ENCODE results near the gene AURKA.
"Not testable (repeated sequence)": the region's sequence is repeated elsewhere in the genome, so short reads cannot be mapped to it uniquely, and the experiment has no call there.

Gene AURKA

GRCh38 chr20:56391596-56392131, 351 bp downstream of the AURKA start:
- DNase-seq (ENCODE audit: low read depth in 3 of 3): no peak

DNA sequence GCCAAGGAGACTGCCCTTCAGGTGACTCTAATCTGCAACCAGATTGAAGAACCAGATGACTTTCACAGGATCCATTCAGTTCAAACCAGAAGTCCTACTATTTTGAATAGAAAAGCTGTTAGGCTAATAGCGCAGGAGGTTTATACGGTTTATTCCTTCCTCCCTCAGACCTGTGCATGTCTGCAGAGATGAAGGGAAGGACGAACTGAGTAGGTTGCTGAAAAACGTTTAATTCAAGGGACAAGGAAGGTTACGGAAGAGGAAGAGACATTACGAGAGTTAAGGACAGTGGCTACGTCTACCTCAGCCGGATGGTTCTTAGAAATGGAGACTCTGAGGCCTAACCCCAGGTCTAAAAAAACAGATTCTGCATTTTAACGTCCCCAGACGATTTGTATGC, 978 bp downstream of the AURKA start:
- no peak for DNase-seq (ENCODE audit: low read depth in 3 of 3)

DNA sequence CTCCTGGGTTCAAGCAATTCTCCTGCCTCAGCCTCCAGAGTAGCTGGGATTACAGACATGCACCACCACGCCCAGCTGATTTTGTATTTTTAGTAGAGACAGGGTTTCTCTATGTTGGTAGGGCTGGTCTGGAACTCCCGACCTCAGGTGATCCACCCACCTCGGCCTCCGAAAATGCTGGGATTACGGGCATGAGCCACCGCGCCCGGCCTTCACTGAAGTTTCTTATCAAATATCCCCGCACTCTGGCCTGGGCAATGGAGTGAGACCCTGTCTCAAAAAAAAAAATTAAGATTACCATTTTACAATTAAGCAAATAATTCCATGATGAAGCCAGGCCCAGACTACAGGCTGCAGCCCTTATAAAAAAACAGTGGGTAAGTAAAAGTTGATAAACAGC, 1.6 kb downstream of the AURKA start:
- DNase-seq (ENCODE audit: low read depth in 3 of 3): not testable (repeated sequence)

GRCh38 chr20:56389807-56390206, 2.2 kb downstream of the AURKA start:
- DNase-seq (ENCODE audit: low read depth in 3 of 3): no peak

DNA sequence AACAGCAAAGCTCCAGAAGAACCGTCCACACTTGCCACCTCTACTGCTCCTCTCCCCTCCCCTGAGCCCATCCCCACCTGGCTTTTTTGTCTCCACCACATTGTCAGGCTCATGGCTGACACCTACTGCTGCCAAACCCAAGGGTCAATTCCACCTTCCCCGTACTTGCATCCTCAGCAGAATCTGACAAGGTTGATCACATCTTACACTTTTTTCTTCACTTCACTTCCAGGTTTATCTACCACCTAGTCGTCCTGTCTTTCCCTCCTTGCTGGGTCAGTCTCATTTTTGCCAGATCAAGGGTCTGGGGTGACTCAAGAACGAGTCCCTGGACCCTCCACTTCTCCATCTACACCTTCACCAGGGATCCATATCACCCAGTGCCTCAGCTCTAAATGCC, 3.1 kb downstream of the AURKA start:
- no peak for DNase-seq (ENCODE audit: low read depth in 3 of 3)

- no peak for DNase-seq (ENCODE audit: low read depth in 3 of 3)
Observed at GRCh38 chr20:56386219-56386618, 5.8 kb downstream of the AURKA start.

DNA sequence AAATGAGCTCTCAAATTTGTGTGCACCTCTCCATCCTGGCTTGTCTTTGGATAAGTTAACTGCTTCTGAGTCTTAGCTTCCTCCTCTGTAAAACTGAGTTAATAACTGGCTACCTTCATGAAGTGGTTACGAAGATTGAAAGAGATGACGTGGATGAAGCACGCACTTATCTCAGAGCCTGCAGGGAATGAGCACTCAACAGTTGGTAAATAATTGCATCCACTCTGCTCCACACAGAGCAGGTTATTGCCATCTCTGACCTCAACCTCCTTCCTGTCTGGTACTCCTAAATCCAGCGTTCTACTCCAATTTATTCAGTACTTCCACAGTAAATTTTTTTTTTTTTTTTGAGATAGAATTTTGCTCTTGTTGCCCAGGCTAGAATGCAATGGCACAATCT, 6.9 kb downstream of the AURKA start:
- no peak for DNase-seq (ENCODE audit: low read depth in 3 of 3)

DNA sequence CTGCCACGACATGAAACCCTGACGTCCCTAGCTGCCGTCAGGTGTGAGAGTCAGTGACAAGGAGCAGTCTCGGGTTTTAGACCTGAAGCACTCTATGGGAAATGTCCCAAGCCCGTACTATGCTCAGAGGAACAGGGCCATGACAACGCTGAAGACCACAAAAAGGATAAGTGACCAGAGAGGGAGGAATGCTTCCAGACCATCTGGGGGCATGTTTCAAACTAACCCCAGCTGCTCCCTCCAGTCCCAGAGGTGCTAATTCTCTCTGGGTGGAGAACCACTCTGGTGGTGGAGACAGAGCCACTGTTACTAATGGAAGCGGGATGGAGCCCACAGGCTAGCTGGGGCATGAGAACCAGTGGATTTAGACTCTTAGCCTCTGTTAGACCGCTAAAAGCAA, 8.7 kb downstream of the AURKA start:
- no peak for DNase-seq (ENCODE audit: low read depth in 3 of 3)

DNA sequence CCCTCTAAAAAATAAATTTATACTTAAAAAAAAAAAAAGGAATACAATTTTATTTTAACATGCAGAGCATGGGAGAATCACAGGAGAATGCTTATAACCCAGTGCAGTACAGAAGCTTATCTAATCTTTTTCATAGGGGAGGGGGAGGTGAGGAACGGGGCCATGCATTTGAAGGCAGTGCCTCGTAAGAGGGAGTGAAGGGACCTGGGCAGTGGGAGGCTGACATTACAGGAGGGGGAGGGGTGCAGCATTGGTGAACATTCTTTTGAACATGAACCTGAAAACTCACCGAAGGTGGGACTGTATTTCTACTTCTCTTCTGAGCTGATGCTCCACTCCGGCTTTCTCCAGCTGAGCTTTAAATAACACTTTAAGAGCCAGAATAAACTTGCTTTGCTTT, 9.3 kb downstream of the AURKA start:
- no peak for DNase-seq (ENCODE audit: low read depth in 3 of 3)

DNA sequence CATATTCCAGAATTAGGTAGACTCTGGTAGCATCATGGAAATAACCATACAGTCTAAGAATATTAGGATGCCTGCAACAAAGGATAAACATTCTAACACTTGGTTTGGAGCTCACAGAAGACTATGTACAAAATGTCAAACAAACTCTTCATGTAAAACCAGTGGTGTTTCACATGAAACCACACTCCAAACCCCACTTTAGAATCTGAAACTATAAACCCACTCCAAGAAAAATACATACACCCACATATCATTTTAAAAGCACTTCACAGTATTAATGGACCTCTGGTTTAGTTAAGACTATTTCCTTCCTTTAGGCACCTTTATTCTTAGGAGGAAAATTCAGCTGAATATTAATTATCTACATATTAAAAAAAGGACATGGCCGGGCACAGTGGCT, 10.5 kb downstream of the AURKA start:
- DNase-seq (ENCODE audit: low read depth in 3 of 3): no peak

DNA sequence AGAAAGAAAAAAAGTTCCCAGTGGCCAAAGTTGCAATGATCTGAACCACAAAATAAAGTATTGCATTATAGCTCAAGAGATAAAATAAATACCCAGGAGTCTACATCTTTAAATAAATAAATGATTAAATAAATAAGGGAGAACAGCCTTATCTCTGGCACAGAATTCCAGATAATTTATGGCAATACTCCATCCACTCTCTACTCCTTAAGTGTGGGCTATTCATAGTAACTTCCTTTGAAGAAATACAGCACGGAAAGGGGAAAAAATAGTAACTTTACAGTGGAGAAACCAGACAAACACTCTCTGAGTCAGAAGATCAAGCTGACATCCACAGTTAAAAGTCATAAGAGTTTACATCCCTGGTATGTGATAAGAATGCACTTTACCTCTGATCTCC, 11.6 kb downstream of the AURKA start:
- no peak for DNase-seq (ENCODE audit: low read depth in 3 of 3)

DNA sequence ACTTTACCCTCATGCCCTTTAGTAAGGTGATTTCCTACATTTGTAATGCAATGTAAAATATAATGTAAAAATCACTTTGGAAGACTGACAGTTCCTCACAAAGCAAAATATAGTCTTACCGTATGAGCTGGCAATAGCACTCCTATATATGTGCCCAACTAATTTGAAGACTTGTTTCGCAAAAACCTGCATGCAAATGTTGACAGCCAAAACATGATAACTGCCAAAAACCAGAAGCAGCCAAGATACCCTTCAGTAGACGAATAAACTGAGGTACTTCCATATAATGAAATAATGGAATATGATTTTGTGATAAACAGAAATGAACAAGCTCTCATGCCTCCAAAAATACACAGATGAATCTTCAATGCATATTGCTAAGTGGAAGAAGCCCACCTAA, 13.6 kb downstream of the AURKA start:
- no peak for DNase-seq (ENCODE audit: low read depth in 3 of 3)

- DNase-seq (ENCODE audit: low read depth in 3 of 3): no peak
Observed at GRCh38 chr20:56376331-56376730, 15.7 kb downstream of the AURKA start.

DNA sequence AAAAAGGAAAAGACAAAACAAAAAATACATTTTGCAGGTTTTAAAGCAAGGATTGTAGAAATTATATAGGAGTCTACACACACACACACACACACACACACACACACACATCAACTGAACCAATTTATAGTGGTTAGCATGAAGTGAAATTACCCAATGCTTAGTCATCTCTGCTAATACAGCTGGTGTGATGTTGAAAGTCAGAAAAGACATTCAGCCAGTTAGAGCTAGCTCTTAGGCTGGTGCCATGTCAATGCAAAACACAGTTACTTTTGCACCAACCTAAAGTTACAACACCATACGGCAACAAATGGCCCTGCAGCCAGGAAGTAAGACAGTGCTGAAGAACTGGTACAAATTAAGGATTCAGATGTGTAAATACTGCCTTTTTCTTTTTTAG, 18.1 kb downstream of the AURKA start:
- no peak for DNase-seq (ENCODE audit: low read depth in 3 of 3)

DNA sequence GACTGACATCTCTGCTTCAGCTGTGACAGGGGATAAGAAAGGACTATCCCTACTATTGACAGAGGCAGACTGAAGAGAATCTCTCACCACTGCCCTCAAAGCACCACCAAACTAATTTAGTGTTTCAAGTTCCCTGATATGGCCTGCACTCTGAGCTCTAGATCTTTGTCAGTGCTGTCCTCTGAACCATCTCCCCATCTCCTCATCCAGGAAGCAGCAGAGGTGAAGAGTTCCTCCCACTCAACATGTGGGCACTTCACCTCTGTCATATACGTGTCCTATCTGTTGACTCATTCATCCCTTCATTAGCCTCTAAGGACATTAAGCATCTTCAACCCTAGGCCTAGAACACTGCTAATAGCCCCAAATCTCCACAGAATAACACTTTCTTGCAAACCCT, 19.2 kb downstream of the AURKA start:
- no peak for DNase-seq (ENCODE audit: low read depth in 3 of 3)

DNA sequence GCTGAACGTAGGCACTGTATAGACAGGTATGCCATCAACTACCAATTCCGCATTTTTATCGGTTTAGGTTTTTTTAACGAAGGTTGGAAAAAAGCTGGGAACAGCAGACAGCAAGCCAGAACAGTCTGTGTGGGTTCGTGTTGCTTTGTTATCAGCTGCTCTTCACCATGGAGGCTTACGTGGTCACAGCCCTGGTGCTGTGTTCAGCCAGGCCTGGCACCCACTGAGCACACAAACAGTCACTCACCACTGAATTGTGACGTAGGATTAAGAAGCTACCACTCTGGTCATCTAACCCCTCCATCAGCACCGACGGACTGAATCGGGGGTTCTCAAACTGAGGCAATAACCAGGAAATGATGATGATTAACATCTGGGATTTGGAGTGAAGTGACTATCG, 20.0 kb downstream of the AURKA start:
- DNase-seq (ENCODE audit: low read depth in 3 of 3): no peak

DNA sequence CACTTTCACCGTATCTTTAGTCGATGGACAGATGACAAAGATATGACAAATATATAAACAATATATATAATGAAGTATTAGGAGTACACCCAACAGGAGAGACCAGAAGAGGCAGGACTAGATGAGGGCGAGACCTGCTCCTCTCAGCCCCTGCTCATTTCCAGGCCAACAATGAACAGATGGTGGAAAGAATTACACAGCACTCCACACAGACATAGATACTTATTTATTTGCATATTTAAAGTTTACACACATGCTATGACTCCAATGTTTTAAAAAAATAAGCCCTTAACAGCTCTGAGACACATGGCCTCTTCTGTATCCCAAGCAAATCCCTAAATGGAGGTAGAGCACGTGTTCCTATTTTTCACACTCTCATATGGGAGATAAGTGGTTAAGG, 22.8 kb downstream of the AURKA start:
- no peak for DNase-seq (ENCODE audit: low read depth in 3 of 3)

DNA sequence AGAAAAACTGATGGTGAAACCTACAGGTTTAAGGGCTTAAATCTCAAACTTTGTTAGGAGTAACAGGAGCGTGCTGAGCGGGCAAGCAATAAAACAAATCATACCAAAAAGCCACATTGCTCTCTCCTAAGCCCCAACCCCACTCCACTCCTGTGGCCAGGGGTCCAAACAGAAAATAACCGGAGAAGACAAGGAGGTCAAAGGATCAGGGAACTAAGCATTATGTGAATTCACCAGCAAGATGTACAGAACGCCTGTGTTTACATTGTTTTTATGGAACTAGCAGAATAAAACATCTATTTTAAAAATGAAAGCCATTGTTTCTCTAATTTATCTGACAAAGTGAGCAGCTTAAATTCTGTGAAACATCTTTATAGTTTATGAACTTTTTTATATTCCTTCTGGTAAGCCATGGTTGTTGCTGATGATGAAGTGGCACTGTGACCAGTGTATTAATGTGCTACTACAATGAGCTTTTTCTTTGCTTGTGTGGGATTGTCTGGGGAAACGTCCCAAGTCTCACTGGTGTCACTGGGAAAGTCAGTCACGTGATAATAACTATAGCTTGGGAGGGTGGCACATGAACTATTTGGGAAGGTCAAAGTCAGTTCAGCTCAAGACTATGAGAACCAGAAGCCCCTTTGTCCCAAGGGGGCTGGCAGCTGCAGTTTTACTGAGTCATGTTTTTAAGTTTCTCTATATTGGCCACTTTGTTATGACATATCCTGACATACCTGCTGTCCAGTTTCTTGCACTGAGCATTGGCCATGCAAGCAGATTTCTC, 23.5 kb downstream of the AURKA start:
- DNase-seq (ENCODE audit: low read depth in 3 of 3): no peak

DNA sequence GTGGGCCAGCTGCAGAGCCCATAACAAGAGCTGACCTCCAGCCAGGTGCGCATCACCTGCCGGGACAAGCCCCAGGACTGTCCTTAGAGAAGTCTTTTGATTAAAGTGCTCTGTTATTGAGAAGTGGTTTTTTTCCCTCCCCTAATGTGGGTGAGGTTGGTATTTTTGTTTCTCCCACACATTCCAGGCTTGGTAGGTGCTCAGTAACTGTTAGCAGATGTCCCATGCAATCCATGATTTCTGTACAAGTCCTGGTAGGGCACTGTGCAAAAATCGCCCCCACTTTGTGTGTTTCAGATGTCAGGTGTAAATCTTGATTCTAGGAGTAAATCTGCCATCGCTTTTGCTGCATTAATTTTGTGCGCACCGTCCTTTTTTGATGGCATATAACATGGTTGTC, 28.5 kb downstream of the AURKA start:
- no peak for DNase-seq (ENCODE audit: low read depth in 3 of 3)

GRCh38 chr20:56362833-56363413, 29.1 kb downstream of the AURKA start:
- no peak for DNase-seq (ENCODE audit: low read depth in 3 of 3)

GRCh38 chr20:56361900-56362299, 30.1 kb downstream of the AURKA start:
- no peak for DNase-seq (ENCODE audit: low read depth in 3 of 3)

DNA sequence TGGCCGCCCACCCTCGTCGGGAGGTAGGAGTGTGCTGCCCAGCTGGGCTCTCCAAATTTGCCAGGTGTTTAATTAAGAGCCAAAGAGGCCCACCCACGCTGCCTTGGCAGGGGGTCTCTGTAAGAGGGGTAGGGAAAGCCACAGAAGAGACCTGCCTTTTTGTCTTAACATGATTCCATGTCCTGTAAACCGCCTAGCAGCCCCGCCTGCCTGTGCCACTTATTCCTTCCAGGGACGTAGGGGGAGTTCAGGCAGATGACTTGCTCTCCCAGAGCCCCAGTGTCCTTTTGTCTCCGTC, 31.2 kb downstream of the AURKA start:
- DNase-seq (ENCODE audit: low read depth in 3 of 3): no peak

DNA sequence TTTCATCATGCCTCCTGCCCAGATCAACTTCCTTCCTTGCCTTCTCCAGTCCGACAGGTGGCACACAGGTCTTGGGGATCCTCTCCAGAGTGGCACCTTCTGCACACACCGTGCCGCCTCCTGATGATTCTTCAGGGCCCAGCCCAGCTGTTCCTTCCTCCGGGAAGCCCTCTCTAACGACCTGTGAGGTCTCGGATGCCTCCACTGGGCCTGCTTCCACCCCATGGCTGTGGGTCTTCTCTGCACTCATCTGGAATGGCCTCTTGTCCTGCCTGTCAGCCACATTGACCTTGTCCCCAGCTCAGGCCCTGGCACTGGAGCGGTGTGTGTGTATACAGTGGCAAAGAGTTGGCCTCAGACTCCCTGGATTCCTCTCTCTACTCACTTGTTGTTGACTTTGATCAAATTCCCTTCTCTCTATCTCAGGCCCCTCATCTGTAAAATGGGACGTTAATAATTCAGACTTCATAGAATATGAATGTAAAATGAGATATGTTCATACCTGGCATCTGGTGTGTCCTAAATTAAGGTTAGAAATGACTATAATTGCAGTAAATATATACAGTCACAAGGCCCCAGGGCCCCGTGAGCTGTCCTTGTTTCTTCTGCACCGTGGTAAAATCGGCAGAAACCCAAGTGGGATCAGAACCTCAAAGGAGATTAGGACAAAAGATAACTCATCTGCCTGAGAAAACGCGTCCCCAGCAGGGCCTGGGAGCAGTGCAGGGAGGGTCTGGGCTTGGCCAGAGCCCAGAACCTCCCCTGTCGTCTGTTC, 31.7 kb downstream of the AURKA start:
- DNase-seq (ENCODE audit: low read depth in 3 of 3): no peak
